Raji (cell line): ENCODE data around the gene FRS3.
A peak's percentile ranks its signal among the peaks of the same experiment; 100 is the strongest.

Experiments
- POLR2A ChIP-seq: IDR thresholded peaks from 2 replicates; pipeline ENCODE4 v1.6.1; 2011; ENCODE audit warnings: low read depth, low read length, control low read depth; ENCODE audit not compliant: insufficient read depth

Gene FRS3

GRCh38 chr6:41732149-41732548 is 47.6 kb downstream of the FRS3 start:
- no peak for TF ChIP-seq POLR2A

- TF ChIP-seq POLR2A: no peak
Measured at GRCh38 chr6:41731561-41732086, 48.1 kb downstream of the FRS3 start.

GRCh38 chr6:41730531-41731436 is 48.9 kb downstream of the FRS3 start:
- peak; percentile 50; the same call in 1 of the 2 replicates for TF ChIP-seq POLR2A

- no peak for TF ChIP-seq POLR2A
Measured at GRCh38 chr6:41729624-41730023, 50.1 kb downstream of the FRS3 start.

GRCh38 chr6:41728954-41729353 is 50.7 kb downstream of the FRS3 start:
- no peak for TF ChIP-seq POLR2A

DNA sequence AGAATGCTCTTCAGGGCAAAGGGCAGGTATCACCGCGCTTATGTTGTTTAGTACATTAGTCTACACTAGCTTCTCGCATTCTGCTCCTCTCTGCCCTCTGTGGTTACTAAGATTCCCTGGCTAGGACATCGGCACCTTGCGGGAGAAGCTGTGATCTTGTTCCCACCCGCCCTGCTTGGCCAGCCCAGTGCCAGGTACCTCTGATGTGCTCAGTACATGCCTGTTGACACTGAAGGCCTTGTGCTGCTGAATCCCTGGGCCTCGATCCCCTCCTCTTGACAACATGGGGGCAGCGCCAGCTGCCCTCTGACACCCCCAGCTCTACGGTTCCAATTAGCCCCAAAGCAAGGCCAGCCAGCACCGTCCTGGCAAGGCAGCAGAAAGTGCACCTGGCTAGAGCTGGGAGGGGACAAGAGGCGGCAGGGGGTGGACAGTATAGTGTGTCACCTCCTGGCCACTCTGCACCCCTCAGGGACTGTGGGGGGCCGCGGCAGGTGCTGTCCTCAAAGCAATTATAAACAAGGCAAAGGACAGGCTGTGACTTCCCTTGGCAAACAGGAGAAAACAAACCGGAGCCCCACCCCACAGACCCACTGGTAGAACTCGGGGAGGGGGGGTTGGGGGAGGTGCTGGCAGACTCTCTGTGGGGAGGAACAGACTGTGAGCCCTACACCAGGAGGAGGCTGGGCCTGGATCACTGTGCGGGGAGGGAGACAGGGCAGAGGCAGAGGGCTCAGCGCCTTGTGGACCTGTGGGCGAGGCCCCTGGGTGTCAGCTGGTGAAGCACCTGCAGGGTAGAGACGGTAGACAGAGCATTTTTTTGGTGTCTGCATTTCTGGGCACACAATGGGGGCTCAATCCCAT is 51.4 kb downstream of the FRS3 start:
- peak; percentile 27; the same call in 1 of the 2 replicates for TF ChIP-seq POLR2A

GRCh38 chr6:41727705-41728072 is 52.0 kb downstream of the FRS3 start:
- no peak for TF ChIP-seq POLR2A

GRCh38 chr6:41726876-41727275 is 52.8 kb downstream of the FRS3 start:
- TF ChIP-seq POLR2A: no peak

- no peak for TF ChIP-seq POLR2A
Measured at GRCh38 chr6:41724586-41725501, 54.9 kb downstream of the FRS3 start.

GRCh38 chr6:41724228-41724580 is 55.5 kb downstream of the FRS3 start:
- no peak for TF ChIP-seq POLR2A

DNA sequence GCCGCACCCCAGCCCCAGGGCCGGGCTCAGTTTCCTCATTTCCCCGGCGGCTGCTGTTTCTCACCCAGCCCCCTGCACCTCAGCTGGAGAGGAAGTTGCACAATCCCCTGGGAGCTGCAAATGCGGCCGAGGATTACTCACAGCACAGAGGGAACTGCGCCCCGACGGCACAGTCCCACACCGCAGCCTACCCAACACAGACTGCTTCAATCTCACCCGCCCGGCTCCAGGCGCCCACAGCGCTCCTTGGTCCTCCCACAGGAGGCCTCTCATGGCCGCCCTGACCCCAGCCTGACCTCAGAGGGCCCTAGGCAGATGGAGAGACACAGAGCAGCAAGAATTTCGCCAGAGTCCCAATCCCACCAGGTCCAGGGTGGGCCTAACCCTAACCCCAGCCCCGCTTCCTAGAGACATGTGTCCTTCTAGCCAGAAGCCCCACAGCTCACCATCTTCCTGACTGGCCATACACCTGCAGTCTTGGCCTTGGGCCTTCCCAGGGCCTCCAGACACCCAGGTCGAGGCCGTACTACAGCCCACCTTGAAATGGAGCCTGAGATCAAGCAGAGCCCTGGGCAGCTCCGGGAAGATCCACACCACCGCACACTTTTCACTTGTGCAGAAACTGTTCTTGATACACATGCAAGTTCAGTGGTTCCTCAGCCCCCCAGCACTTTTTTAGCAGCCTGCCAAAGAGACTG is 56.0 kb downstream of the FRS3 start:
- peak; percentile 62 for TF ChIP-seq POLR2A

GRCh38 chr6:41722969-41723529 is 56.7 kb downstream of the FRS3 start:
- TF ChIP-seq POLR2A: peak; percentile 51; the same call in 1 of the 2 replicates

DNA sequence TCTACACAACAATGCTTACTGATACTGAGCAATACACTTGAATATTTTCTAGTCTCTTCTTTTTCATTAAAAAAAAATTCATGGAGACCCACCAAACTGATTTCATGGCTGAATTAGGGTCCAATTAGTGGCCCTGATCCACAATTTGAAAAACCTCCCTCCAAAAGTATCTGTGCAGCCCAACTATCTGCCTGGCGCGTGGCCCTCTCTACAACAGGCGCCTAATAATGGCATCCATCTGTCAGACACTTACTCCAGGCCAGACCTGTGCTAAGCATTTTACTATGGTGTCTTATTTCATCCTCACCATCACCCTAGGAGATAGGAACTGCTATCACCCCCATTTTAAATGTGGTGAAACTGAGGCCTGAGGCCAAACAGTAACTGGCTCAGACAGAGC is 58.3 kb downstream of the FRS3 start:
- no peak for TF ChIP-seq POLR2A

GRCh38 chr6:41720783-41721182 is 58.9 kb downstream of the FRS3 start:
- TF ChIP-seq POLR2A: no peak
